SK-N-SH (cell line): ENCODE data around the gene NOBOX. TPM values are rescaled to one million over a fixed set of nuclear protein-coding genes. Genes with fewer than 3 reads are reported as not detected.

Source experiments
- CTCF ChIA-PET: fragments of 300-600, 350-600 bp; formaldehyde crosslinking; extraction: SDS; loops from one replicate; lab custom pipeline; 2021; lab: Yijun Ruan, JAX
- POLR2A ChIA-PET: fragments of 350-600 bp; sonication (Branson Sonifier 250); formaldehyde crosslinking; extraction: SDS; loops from one replicate; lab custom pipeline; 2020; ENCODE audit warnings: antibody characterized with exemption, inconsistent platforms; lab: Yijun Ruan, JAX
- DNase-seq: peaks from one replicate; pipeline ENCODE4 v3.0.0; 2012
- H2AFZ ChIP-seq: fragments of 200-600 bp; sonication (generic); 2 replicates; pipeline ENCODE4 v1.8.1; 2016; ENCODE audit warnings: antibody characterized with exemption, mild to moderate bottlenecking, low read depth
- H3F3A ChIP-seq: fragments of 200-600 bp; sonication (generic); replicated peaks from 2 replicates; pipeline ENCODE3; 2016; ENCODE audit warnings: antibody characterized with exemption, mild to moderate bottlenecking; ENCODE audit not compliant: insufficient read depth
- H3K27ac ChIP-seq, 2 experiments: fragments of 200-500 bp in 1 of 2; fragments of 200-600 bp in 1 of 2; sonication (Bioruptor generic) in 1 of 2; sonication (generic), shearing (Covaris generic) in 1 of 2; 2 replicates each; pipeline versions ENCODE4 v1.5.1 to v1.6.1; 2014 to 2016; ENCODE audit warnings: low read depth in 2 of 2, inconsistent platforms in 1 of 2, low read length in 1 of 2, mild to moderate bottlenecking in 1 of 2, mixed read lengths in 1 of 2
- H3K27me3 ChIP-seq: fragments of 200-600 bp; sonication (generic), shearing (Covaris generic); 2 replicates; pipeline ENCODE4 v1.6.1; 2016; ENCODE audit warnings: mixed run types; ENCODE audit not compliant: insufficient read depth
- H3K36me3 ChIP-seq, 2 experiments: fragments of 200-500 bp in 1 of 2; fragments of 200-600 bp in 1 of 2; sonication (Bioruptor generic) in 1 of 2; sonication (generic) in 1 of 2; replicated peaks in 1 of 2; 2 replicates each; pipeline versions ENCODE3 to v1.5.1; 2014 to 2016; ENCODE audit warnings: low read length in 1 of 2, mild to moderate bottlenecking in 1 of 2; ENCODE audit not compliant: insufficient read depth in 2 of 2, control insufficient read depth in 1 of 2
- H3K4me1 ChIP-seq, 2 experiments: fragments of 200-500 bp in 1 of 2; fragments of 200-600 bp in 1 of 2; sonication (Bioruptor generic) in 1 of 2; sonication (generic), shearing (Covaris generic) in 1 of 2; 2 replicates each; pipeline versions ENCODE4 v1.5.1 to v1.6.1; 2014 to 2016; ENCODE audit warnings: low read depth in 1 of 2, low read length in 1 of 2, mixed run types in 1 of 2; ENCODE audit not compliant: insufficient read depth in 2 of 2, control insufficient read depth in 1 of 2
- H3K4me2 ChIP-seq: fragments of 200-600 bp; sonication (generic), shearing (Covaris generic); 2 replicates; pipeline ENCODE4 v1.6.1; 2017; ENCODE audit warnings: mixed run types
- H3K4me3 ChIP-seq, 2 experiments: fragments of 200-500 bp in 1 of 2; fragments of 200-600 bp in 1 of 2; sonication (Bioruptor generic) in 1 of 2; sonication (generic), shearing (Covaris generic) in 1 of 2; 2 replicates each; pipeline versions ENCODE4 v1.5.1 to v1.8.1; 2014 to 2016; ENCODE audit warnings: low read depth in 2 of 2, inconsistent platforms in 1 of 2, low read length in 1 of 2, mild to moderate bottlenecking in 1 of 2, mixed read lengths in 1 of 2, moderate library complexity in 1 of 2
- H3K79me2 ChIP-seq: fragments of 200-600 bp; sonication (generic); 2 replicates; pipeline ENCODE4 v1.8.1; 2017; ENCODE audit warnings: mild to moderate bottlenecking; ENCODE audit not compliant: insufficient read depth
- H3K9ac ChIP-seq: fragments of 200-600 bp; sonication (generic); 2 replicates; pipeline ENCODE4 v1.6.1; 2017; ENCODE audit warnings: mixed run types
- H3K9me2 ChIP-seq: fragments of 200-600 bp; sonication (generic); 2 replicates; pipeline ENCODE4 v1.6.1; 2017; ENCODE audit warnings: mixed run types
- H3K9me3 ChIP-seq: fragments of 200-600 bp; sonication (generic); 2 replicates; pipeline ENCODE4 v1.6.1; 2017; ENCODE audit warnings: mixed run types, mild to moderate bottlenecking, moderate library complexity
- H4K20me1 ChIP-seq: fragments of 200-600 bp; sonication (generic); 2 replicates; pipeline ENCODE4 v1.6.1; 2017; ENCODE audit warnings: mild to moderate bottlenecking, mixed run types; ENCODE audit not compliant: insufficient read depth
- CTCF ChIP-seq: fragments of 200-600 bp; sonication (generic); IDR thresholded peaks from 2 replicates; pipeline ENCODE4 v1.6.1; 2017; ENCODE audit warnings: antibody characterized with exemption, mild to moderate bottlenecking, moderate library complexity
- ELF1 ChIP-seq: IDR thresholded peaks from 2 replicates; pipeline ENCODE4 v1.4.0; 2012
- EP300 ChIP-seq, 2 experiments: IDR thresholded peaks; 2 replicates each; pipeline versions ENCODE4 v1.4.0 to v1.6.1; 2012; ENCODE audit warnings: borderline replicate concordance in 1 of 2, low read depth in 1 of 2, low read length in 1 of 2
- EZH2phosphoT487 ChIP-seq: fragments of 200-600 bp; sonication (generic); IDR thresholded peaks from 2 replicates; pipeline ENCODE4 v1.6.1; 2017; ENCODE audit warnings: low read depth, mixed run types, mild to moderate bottlenecking, antibody characterized with exemption, moderate library complexity, borderline replicate concordance
- JUND ChIP-seq: IDR thresholded peaks from 2 replicates; pipeline ENCODE4 v1.4.0; 2012
- MAX ChIP-seq: IDR thresholded peaks from 2 replicates; pipeline ENCODE4 v1.4.0; 2012; ENCODE audit warnings: low read depth
- NRF1 ChIP-seq: IDR thresholded peaks from 2 replicates; pipeline ENCODE4 v1.6.1; 2012; ENCODE audit warnings: low read depth, mild to moderate bottlenecking, low read length
- RAD21 ChIP-seq: IDR thresholded peaks from 2 replicates; pipeline ENCODE4 v1.6.1; 2012; ENCODE audit warnings: mild to moderate bottlenecking, low read length
- RXRA ChIP-seq: IDR thresholded peaks from 2 replicates; pipeline ENCODE4 v1.4.0; 2012; ENCODE audit warnings: low read depth, mild to moderate bottlenecking, borderline replicate concordance
- SMC3 ChIP-seq: IDR thresholded peaks from 2 replicates; pipeline ENCODE4 v1.6.1; 2012; ENCODE audit warnings: low read depth, low read length, improper control_type of control experiment
- TCF12 ChIP-seq: IDR thresholded peaks from 2 replicates; pipeline ENCODE4 v1.4.0; 2012
- TEAD4 ChIP-seq: IDR thresholded peaks from 2 replicates; pipeline ENCODE4 v1.4.0; 2012; ENCODE audit warnings: mild to moderate bottlenecking, borderline replicate concordance; ENCODE audit not compliant: insufficient read depth
- ZBTB33 ChIP-seq: IDR thresholded peaks from 2 replicates; pipeline ENCODE4 v1.4.0; 2012; ENCODE audit warnings: low read depth, borderline replicate concordance
- WGBS: methylation state at CpG from one replicate; pipeline ENCODE4 v1.1.6; 2017; ENCODE audit warnings: low lambda C conversion rate; 5-methylcytosine and 5-hydroxymethylcytosine counted together
- polyA plus RNA-seq, 3 experiments: library from polyadenylated mRNA; depleted of rRNA; stranded (reverse); fragments of >200 nt; gene quantifications; 2 replicates each; pipeline ENCODE4 v1.2.3, GENCODE V29; 2012

Gene NOBOX
- polyA plus RNA-seq, 1 of the 3 experiments (the other 2 are of a cell fraction) = not detected

- TF ChIP-seq ZBTB33 = no peak
These were observed 35.3 kb upstream of the NOBOX start (continued) for GRCh38 chr7:144438759-144439158.

- Histone ChIP-seq H3K36me3 (no peaks in the 10 kb centered on the region), H2AFZ (no peak overlapping the region), H3K9ac (no peak overlapping the region), H3K9me2 (no peaks in the 10 kb centered on the region), H3K27me3 (peaks cover 5% of the 10 kb centered on the region; the same call in 1 of the 2 replicates), H3K79me2 (no peaks in the 10 kb centered on the region), H3K4me2 (no peak overlapping the region), H3K27ac (no peak overlapping the region), H3K4me3 (no peak overlapping the region), H3F3A (no peaks in the 10 kb centered on the region), H3K9me3 (no peaks in the 10 kb centered on the region), H3K4me1 (no peaks in the 10 kb centered on the region), H4K20me1 (no peaks in the 10 kb centered on the region)
- TF ChIP-seq TCF12 (no peak), SMC3 (peak; percentile 52), NRF1 (no peak), CTCF (peak; percentile 77), EZH2phosphoT487 (no peak), JUND (no peak), MAX (no peak), RXRA (no peak), ELF1 (no peak), RAD21 (peak; percentile 73), TEAD4 (no peak), EP300 (IDR thresholded peaks at IDR 0.05; ENCODE audit: borderline replicate concordance in 1 of 2, low read depth in 1 of 2, low read length in 1 of 2) (no peak)
- CTCF ChIA-PET = interaction anchor here (0.6 to 1.6 kb wide), 8 partner anchors 12 to 289 kb away, joined by 3 to 6 read pairs (median 3); no protein-coding TSS in a partner anchor
- 4% methylated on average over 4 of the region's 4 CpGs for WGBS
- DNase-seq = peak; percentile 26
- POLR2A ChIA-PET = no interaction called here
These were observed 34.1 kb upstream of the NOBOX start for GRCh38 chr7:144437370-144438191.
